ENCODE data around the gene LHFPL5.
A peak's percentile ranks its signal among the peaks of the same experiment; 100 is the strongest.

The LHFPL5 gene

GRCh38 chr6:35809809-35810208 lies 4.7 kb downstream of the LHFPL5 start:
- no peaks in the 10 kb centered on the region for H3K36me3 ChIP-seq (ENCODE audit: low read depth)
- H3K27ac ChIP-seq (ENCODE audit: poor library complexity, severe bottlenecking): peak overlapping the region; percentile 80
- ATAC-seq (ENCODE audit: low read depth) (no peak), DNase-seq (ENCODE audit: low spot score) (no peak)
- no peaks in the 10 kb centered on the region for H3K27me3 ChIP-seq (ENCODE audit: insufficient read depth, poor library complexity, severe bottlenecking)
- H3K9me3 ChIP-seq (ENCODE audit: severe bottlenecking): no peaks in the 10 kb centered on the region
- TF ChIP-seq, protein P1, sequence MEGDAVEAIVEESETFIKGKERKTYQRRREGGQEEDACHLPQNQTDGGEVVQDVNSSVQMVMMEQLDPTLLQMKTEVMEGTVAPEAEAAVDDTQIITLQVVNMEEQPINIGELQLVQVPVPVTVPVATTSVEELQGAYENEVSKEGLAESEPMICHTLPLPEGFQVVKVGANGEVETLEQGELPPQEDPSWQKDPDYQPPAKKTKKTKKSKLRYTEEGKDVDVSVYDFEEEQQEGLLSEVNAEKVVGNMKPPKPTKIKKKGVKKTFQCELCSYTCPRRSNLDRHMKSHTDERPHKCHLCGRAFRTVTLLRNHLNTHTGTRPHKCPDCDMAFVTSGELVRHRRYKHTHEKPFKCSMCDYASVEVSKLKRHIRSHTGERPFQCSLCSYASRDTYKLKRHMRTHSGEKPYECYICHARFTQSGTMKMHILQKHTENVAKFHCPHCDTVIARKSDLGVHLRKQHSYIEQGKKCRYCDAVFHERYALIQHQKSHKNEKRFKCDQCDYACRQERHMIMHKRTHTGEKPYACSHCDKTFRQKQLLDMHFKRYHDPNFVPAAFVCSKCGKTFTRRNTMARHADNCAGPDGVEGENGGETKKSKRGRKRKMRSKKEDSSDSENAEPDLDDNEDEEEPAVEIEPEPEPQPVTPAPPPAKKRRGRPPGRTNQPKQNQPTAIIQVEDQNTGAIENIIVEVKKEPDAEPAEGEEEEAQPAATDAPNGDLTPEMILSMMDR (IDR thresholded peaks at IDR 0.05; ENCODE audit: poor library complexity, severe bottlenecking): no peak
- H3K4me3 ChIP-seq (ENCODE audit: severe bottlenecking): no peak overlapping the region
- H3K4me1 ChIP-seq (ENCODE audit: insufficient read depth, poor library complexity, severe bottlenecking): peaks cover 32% of the 10 kb centered on the region

- TF ChIP-seq, protein P1 (IDR thresholded peaks at IDR 0.05; ENCODE audit: poor library complexity, severe bottlenecking): no peak
- peaks cover 32% of the 10 kb centered on the region for H3K4me1 ChIP-seq (ENCODE audit: insufficient read depth, poor library complexity, severe bottlenecking)
- H3K36me3 ChIP-seq (ENCODE audit: low read depth): no peaks in the 10 kb centered on the region
- H3K27me3 ChIP-seq (ENCODE audit: insufficient read depth, poor library complexity, severe bottlenecking): no peaks in the 10 kb centered on the region
- DNase-seq (ENCODE audit: low spot score) (no peak), ATAC-seq (ENCODE audit: low read depth) (peak; percentile 93)
- H3K4me3 ChIP-seq (ENCODE audit: severe bottlenecking): no peak overlapping the region
- H3K27ac ChIP-seq (ENCODE audit: poor library complexity, severe bottlenecking): peak overlapping the region; percentile 80
- no peaks in the 10 kb centered on the region for H3K9me3 ChIP-seq (ENCODE audit: severe bottlenecking)
Measured at GRCh38 chr6:35810971-35811698, 6.0 kb downstream of the LHFPL5 start.

DNA sequence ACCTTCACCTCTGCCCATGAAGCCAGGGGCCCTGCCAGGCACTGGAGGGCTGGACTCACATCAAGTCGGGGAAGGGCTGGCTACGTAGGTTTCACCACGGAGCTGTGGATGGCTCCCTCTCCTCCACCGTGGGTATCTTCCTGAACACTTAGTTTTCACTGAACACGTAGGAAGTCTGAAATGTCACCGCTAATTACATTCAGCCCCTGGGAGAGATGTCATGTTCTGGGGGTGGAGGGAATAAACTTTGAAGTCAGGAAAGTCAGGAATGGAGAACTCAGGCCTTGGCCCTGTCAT lies 6.5 kb downstream of the LHFPL5 start:
- DNase-seq (ENCODE audit: low spot score) (no peak), ATAC-seq (ENCODE audit: low read depth) (no peak)
- no peak overlapping the region for H3K4me3 ChIP-seq (ENCODE audit: severe bottlenecking)

GRCh38 chr6:35817515-35817914 lies 12.4 kb downstream of the LHFPL5 start:
- Histone ChIP-seq H3K9me3 (ENCODE audit: severe bottlenecking) (no peaks in the 10 kb centered on the region), H3K4me1 (ENCODE audit: insufficient read depth, poor library complexity, severe bottlenecking) (no peaks in the 10 kb centered on the region), H3K27ac (ENCODE audit: poor library complexity, severe bottlenecking) (no peak overlapping the region), H3K36me3 (ENCODE audit: low read depth) (no peaks in the 10 kb centered on the region), H3K4me3 (ENCODE audit: severe bottlenecking) (no peak overlapping the region), H3K27me3 (ENCODE audit: insufficient read depth, poor library complexity, severe bottlenecking) (no peaks in the 10 kb centered on the region)
- no peak for DNase-seq (ENCODE audit: low spot score)
- ATAC-seq (ENCODE audit: low read depth): no peak
- TF ChIP-seq, protein P1 (IDR thresholded peaks at IDR 0.05; ENCODE audit: poor library complexity, severe bottlenecking): no peak

More for the DNA sequence above, 6.5 kb downstream of the LHFPL5 start:
- TF ChIP-seq, protein P1 (IDR thresholded peaks at IDR 0.05; ENCODE audit: poor library complexity, severe bottlenecking): no peak
- H3K27ac ChIP-seq (ENCODE audit: poor library complexity, severe bottlenecking): peak overlapping the region; percentile 80
- peaks cover 32% of the 10 kb centered on the region for H3K4me1 ChIP-seq (ENCODE audit: insufficient read depth, poor library complexity, severe bottlenecking)
- H3K36me3 ChIP-seq (ENCODE audit: low read depth): no peaks in the 10 kb centered on the region
- no peaks in the 10 kb centered on the region for H3K9me3 ChIP-seq (ENCODE audit: severe bottlenecking)
- H3K27me3 ChIP-seq (ENCODE audit: insufficient read depth, poor library complexity, severe bottlenecking): no peaks in the 10 kb centered on the region

GRCh38 chr6:35823601-35824000 lies 18.4 kb downstream of the LHFPL5 start:
- no peak for ATAC-seq (ENCODE audit: low read depth)

More at GRCh38 chr6:35823601-35824000, 18.4 kb downstream of the LHFPL5 start:
- H3K4me1 ChIP-seq (ENCODE audit: insufficient read depth, poor library complexity, severe bottlenecking): no peaks in the 10 kb centered on the region
- TF ChIP-seq, protein P1 (IDR thresholded peaks at IDR 0.05; ENCODE audit: poor library complexity, severe bottlenecking): no peak
- no peaks in the 10 kb centered on the region for H3K9me3 ChIP-seq (ENCODE audit: severe bottlenecking)
- H3K27me3 ChIP-seq (ENCODE audit: insufficient read depth, poor library complexity, severe bottlenecking): no peaks in the 10 kb centered on the region
- no peak overlapping the region for H3K27ac ChIP-seq (ENCODE audit: poor library complexity, severe bottlenecking)
- H3K4me3 ChIP-seq (ENCODE audit: severe bottlenecking): no peak overlapping the region
- no peaks in the 10 kb centered on the region for H3K36me3 ChIP-seq (ENCODE audit: low read depth)
- no peak for DNase-seq (ENCODE audit: low spot score)
